Left cardiac atrium (tissue), 4 donors: ENCODE results near the gene GON7. TPM values are rescaled to one million over a fixed set of nuclear protein-coding genes. Genes with fewer than 3 reads are reported as not detected.
A peak's percentile ranks its signal among the peaks of the same experiment; 100 is the strongest.
"Not testable (repeated sequence)": the region's sequence is repeated elsewhere in the genome, so short reads cannot be mapped to it uniquely, and the experiment has no call there.

Experiments
- ATAC-seq, 2 donors: fragments of 200-7000 bp; cut with Tn5 transposase; one replicate each; pipeline ENCODE4 v1.9.1; 2020; ENCODE audit warnings: mild to moderate bottlenecking in 2 of 2, moderate library complexity in 2 of 2
- DNase-seq: peaks from one replicate; pipeline ENCODE4 v3.0.0-alpha.2; 2020
- intact Hi-C, 2 donors: fragments of 100-400 bp; cut with DNase I; formaldehyde crosslinking; loops; one replicate each; pipeline versions ENCODE4 v1.14.1 to v1.15.1; 2022 to 2023
- total RNA-seq, 2 donors: library from RNA; stranded (reverse); fragmentation: NEBNext Ultra II Directional; extraction: Animal tissue kit (Norgen Biotek cat#: 25700); gene quantifications; one replicate each; pipeline ENCODE4 v1.2.1, GENCODE V29; 2021
- donor health status: DM: no; HTN: yes; CAD: no.
- donor health status: DM: no; HTN: yes; CAD: no; lungs with severe emphysema.
- donor health status: DM: yes; HTN: yes; CAD: no.
- donor health status: Dilated cardiomyopathy.

Gene GON7
- total RNA-seq, 2 donors from 2014 or later: 9.8 to 12.1 TPM

- ATAC-seq (peak; percentile 75 to 86), DNase-seq (peak; percentile 64)
- intact Hi-C loops: no loop called here
Measured at GRCh38 chr14:93207468-93208308, 823 bp upstream of the GON7 start.

GRCh38 chr14:93201155-93201704 lies 5.6 kb downstream of the GON7 start:
- ATAC-seq: no peak
- no peak for DNase-seq
- intact Hi-C loops: no loop called here

- ATAC-seq (no peak), DNase-seq (no peak)
- intact Hi-C loops: no loop called here
Measured at GRCh38 chr14:93200553-93200952, 6.3 kb downstream of the GON7 start.

GRCh38 chr14:93199031-93199430 lies 7.8 kb downstream of the GON7 start:
- no peak for ATAC-seq
- DNase-seq: no peak
- intact Hi-C loops: no loop called here

- intact Hi-C loops: no loop called here
- no peak for ATAC-seq
- DNase-seq: no peak
Measured at GRCh38 chr14:93195316-93195999, 11.4 kb downstream of the GON7 start.

GRCh38 chr14:93186956-93187355 lies 19.9 kb downstream of the GON7 start:
- intact Hi-C loops: no loop called here
- no peak for ATAC-seq
- DNase-seq: no peak

- ATAC-seq (no peak), DNase-seq (no peak)
- intact Hi-C loops: no loop called here
Measured at GRCh38 chr14:93186466-93186865, 20.4 kb downstream of the GON7 start.

GRCh38 chr14:93185349-93185720 lies 21.5 kb downstream of the GON7 start:
- intact Hi-C loops: no loop called here
- DNase-seq: no peak
- no peak for ATAC-seq

- ATAC-seq (peak; percentile 97), DNase-seq (peak; percentile 90)
- intact Hi-C loops: no loop called here
Measured at GRCh38 chr14:93184391-93185348, 22.2 kb downstream of the GON7 start, which contains the start of the genes LYSET and MOAP1. LYSET (plus strand) TSS chr14:93185317; CDS start chr14:93185406, 89 bp downstream. MOAP1 (minus strand) TSS chr14:93184897; CDS start chr14:93184242, 655 bp downstream.

- ATAC-seq (no peak), DNase-seq (no peak)
- intact Hi-C loops: no loop called here
Measured at GRCh38 chr14:93183596-93184317, 23.1 kb downstream of the GON7 start.

GRCh38 chr14:93175492-93175891 lies 31.4 kb downstream of the GON7 start:
- ATAC-seq (no peak), DNase-seq (no peak)
- intact Hi-C loops: no loop called here

GRCh38 chr14:93174731-93175130 lies 32.1 kb downstream of the GON7 start:
- DNase-seq, intact Hi-C loops, ATAC-seq: not testable (repeated sequence)

GRCh38 chr14:93173943-93174395 lies 32.9 kb downstream of the GON7 start:
- ATAC-seq (peak in 1 of 2 donors; percentile 81), DNase-seq (no peak)
- intact Hi-C loops: no loop called here

- ATAC-seq (no peak), DNase-seq (no peak)
- intact Hi-C loops: no loop called here
Measured at GRCh38 chr14:93171376-93171775, 35.5 kb downstream of the GON7 start.

- not testable (repeated sequence) for ATAC-seq, DNase-seq
Measured at GRCh38 chr14:93170141-93170540, 36.7 kb downstream of the GON7 start.

GRCh38 chr14:93169619-93170018 lies 37.2 kb downstream of the GON7 start:
- ATAC-seq, DNase-seq, intact Hi-C loops: not testable (repeated sequence)

More at GRCh38 chr14:93170141-93170540, 36.7 kb downstream of the GON7 start:
- intact Hi-C loops: not testable (repeated sequence)

GRCh38 chr14:93168610-93169009 lies 38.3 kb downstream of the GON7 start:
- ATAC-seq, DNase-seq, intact Hi-C loops: not testable (repeated sequence)
